Activated T-cell treated with anti-CD3 and anti-CD28 coated beads, Interleukin-2, amount 50 U/mL, for 72 hours (primary cell): Measurements from ENCODE around the gene METRNL. TPM values are rescaled to one million over a fixed set of nuclear protein-coding genes. Genes with fewer than 3 reads are reported as not detected.
"Not testable (repeated sequence)": the region's sequence is repeated elsewhere in the genome, so short reads cannot be mapped to it uniquely, and the experiment has no call there.

Source experiments
- ATAC-seq, 2 donors: fragments of 150-1000 bp; cut with Tn5 transposase; replicated peaks in 1 of 2; 2 replicates each; pipeline ENCODE4 v1.10.0; 2021; ENCODE audit warnings: moderate library complexity in 2 of 2, mild to moderate bottlenecking in 1 of 2
- DNase-seq, 2 donors: peaks; one replicate each; pipeline ENCODE4 v3.0.0; 2021 to 2022; ENCODE audit warnings: mixed read lengths in 1 of 2
- H3K27ac Mint-ChIP-seq: one replicate; pipeline ENCODE4 v1.8.0; 2022; ENCODE audit warnings: mild to moderate bottlenecking, moderate library complexity, mixed read lengths
- H3K27me3 Mint-ChIP-seq: one replicate; pipeline ENCODE4 v1.8.0; 2022; ENCODE audit warnings: low read depth, mixed read lengths
- H3K36me3 Mint-ChIP-seq, 2 donors: one replicate each; pipeline ENCODE4 v1.8.0; 2022; ENCODE audit warnings: mixed read lengths in 2 of 2, mild to moderate bottlenecking in 1 of 2; ENCODE audit not compliant: insufficient read depth in 2 of 2
- H3K4me1 Mint-ChIP-seq: one replicate; pipeline ENCODE4 v1.8.0; 2022; ENCODE audit warnings: low read depth, mixed read lengths
- H3K4me3 Mint-ChIP-seq, 2 donors: one replicate each; pipeline ENCODE4 v1.8.0; 2022; ENCODE audit warnings: mild to moderate bottlenecking in 2 of 2, mixed read lengths in 2 of 2, moderate library complexity in 2 of 2
- H3K9me3 Mint-ChIP-seq, 2 donors: one replicate each; pipeline ENCODE4 v1.8.0; 2022; ENCODE audit warnings: mixed read lengths in 2 of 2
- total RNA-seq, 2 donors: library from RNA; stranded (reverse); gene quantifications; one replicate each; pipeline ENCODE4 v1.2.3, GENCODE V29; 2022

Gene METRNL
- total RNA-seq, 2 donors from 2014 or later = 137 to 198 TPM

- H3K27ac Mint-ChIP-seq, H3K27me3 Mint-ChIP-seq, H3K4me3 Mint-ChIP-seq, H3K9me3 Mint-ChIP-seq, DNase-seq, ATAC-seq, H3K36me3 Mint-ChIP-seq: not testable (repeated sequence)
- peaks cover 26% of the 10 kb centered on the region for H3K4me1 Mint-ChIP-seq
These were observed 24.2 kb upstream of the METRNL start for GRCh38 chr17:83055176-83055575.

GRCh38 chr17:83055911-83056582 is 23.4 kb upstream of the METRNL start:
- no peak overlapping the region for H3K4me3 Mint-ChIP-seq
- DNase-seq = no peak
- H3K36me3 Mint-ChIP-seq = no peaks in the 10 kb centered on the region
- H3K4me1 Mint-ChIP-seq = peaks cover 17% of the 10 kb centered on the region
- H3K27me3 Mint-ChIP-seq = no peaks in the 10 kb centered on the region
- H3K27ac Mint-ChIP-seq = no peak overlapping the region
- no peak for ATAC-seq
- H3K9me3 Mint-ChIP-seq = no peaks in the 10 kb centered on the region

- ATAC-seq = no peak
- Mint-ChIP-seq H3K4me3 (no peak overlapping the region), H3K27ac (no peak overlapping the region), H3K4me1 (peaks cover 17% of the 10 kb centered on the region), H3K27me3 (no peaks in the 10 kb centered on the region), H3K9me3 (no peaks in the 10 kb centered on the region), H3K36me3 (no peaks in the 10 kb centered on the region)
- no peak for DNase-seq
These were observed 22.6 kb upstream of the METRNL start for GRCh38 chr17:83056583-83057396.

GRCh38 chr17:83057397-83057761 is 22.0 kb upstream of the METRNL start:
- H3K4me1 Mint-ChIP-seq = peaks cover 17% of the 10 kb centered on the region
- DNase-seq = no peak

GRCh38 chr17:83057793-83058265 is 21.6 kb upstream of the METRNL start:
- H3K27ac Mint-ChIP-seq = no peak overlapping the region
- H3K27me3 Mint-ChIP-seq = no peaks in the 10 kb centered on the region
- H3K4me1 Mint-ChIP-seq = peaks cover 17% of the 10 kb centered on the region
- ATAC-seq = no peak
- H3K9me3 Mint-ChIP-seq = no peaks in the 10 kb centered on the region
- H3K4me3 Mint-ChIP-seq = no peak overlapping the region
- H3K36me3 Mint-ChIP-seq = no peaks in the 10 kb centered on the region
- DNase-seq = no peak

More at GRCh38 chr17:83057397-83057761, 22.0 kb upstream of the METRNL start:
- Mint-ChIP-seq H3K36me3 (no peaks in the 10 kb centered on the region), H3K27ac (no peak overlapping the region), H3K4me3 (no peak overlapping the region), H3K9me3 (no peaks in the 10 kb centered on the region), H3K27me3 (no peaks in the 10 kb centered on the region)
- ATAC-seq = no peak

- Mint-ChIP-seq H3K36me3 (no peaks in the 10 kb centered on the region), H3K4me1 (peaks cover 14% of the 10 kb centered on the region), H3K9me3 (no peaks in the 10 kb centered on the region), H3K27ac (no peak overlapping the region), H3K4me3 (no peak overlapping the region), H3K27me3 (no peaks in the 10 kb centered on the region)
- DNase-seq (no peak), ATAC-seq (no peak)
These were observed 21.1 kb upstream of the METRNL start for GRCh38 chr17:83058266-83058798.

- DNase-seq = no peak
- H3K27ac Mint-ChIP-seq = no peak overlapping the region
- H3K27me3 Mint-ChIP-seq = no peaks in the 10 kb centered on the region
These were observed 17.8 kb upstream of the METRNL start for GRCh38 chr17:83061586-83061985.

GRCh38 chr17:83062011-83062817 is 17.2 kb upstream of the METRNL start:
- Mint-ChIP-seq H3K4me3 (no peak overlapping the region), H3K36me3 (no peaks in the 10 kb centered on the region), H3K9me3 (no peaks in the 10 kb centered on the region), H3K27me3 (no peaks in the 10 kb centered on the region), H3K27ac (no peak overlapping the region), H3K4me1 (no peaks in the 10 kb centered on the region)
- ATAC-seq (no peak), DNase-seq (no peak)

More at GRCh38 chr17:83061586-83061985, 17.8 kb upstream of the METRNL start:
- H3K4me1 Mint-ChIP-seq = no peaks in the 10 kb centered on the region
- ATAC-seq = no peak
- no peak overlapping the region for H3K4me3 Mint-ChIP-seq
- H3K9me3 Mint-ChIP-seq = no peaks in the 10 kb centered on the region
- no peaks in the 10 kb centered on the region for H3K36me3 Mint-ChIP-seq

GRCh38 chr17:83062818-83063671 is 16.4 kb upstream of the METRNL start:
- H3K27me3 Mint-ChIP-seq = no peaks in the 10 kb centered on the region
- no peaks in the 10 kb centered on the region for H3K9me3 Mint-ChIP-seq
- no peak overlapping the region for H3K4me3 Mint-ChIP-seq
- no peaks in the 10 kb centered on the region for H3K4me1 Mint-ChIP-seq
- no peak overlapping the region for H3K27ac Mint-ChIP-seq
- DNase-seq (peak in 1 of 2 donors; percentile 0), ATAC-seq (peak in 1 of 2 donors; percentile 14)
- no peaks in the 10 kb centered on the region for H3K36me3 Mint-ChIP-seq

- Mint-ChIP-seq H3K4me1 (no peaks in the 10 kb centered on the region), H3K27ac (no peak overlapping the region), H3K9me3 (no peaks in the 10 kb centered on the region), H3K36me3 (no peaks in the 10 kb centered on the region), H3K27me3 (no peaks in the 10 kb centered on the region), H3K4me3 (no peak overlapping the region)
- DNase-seq (no peak), ATAC-seq (no peak)
These were observed 15.2 kb upstream of the METRNL start for GRCh38 chr17:83064021-83064731.

GRCh38 chr17:83064732-83065659 is 14.4 kb upstream of the METRNL start:
- DNase-seq = no peak
- no peak for ATAC-seq
- Mint-ChIP-seq H3K36me3 (no peaks in the 10 kb centered on the region), H3K9me3 (no peaks in the 10 kb centered on the region), H3K27me3 (no peaks in the 10 kb centered on the region), H3K27ac (no peak overlapping the region), H3K4me1 (no peaks in the 10 kb centered on the region), H3K4me3 (no peak overlapping the region)
